Endometrium (tissue), 2 donors: ENCODE results near the gene C1orf167.
"Not testable (repeated sequence)": the region's sequence is repeated elsewhere in the genome, so short reads cannot be mapped to it uniquely, and the experiment has no call there.

ENCODE experiments used
- FAIRE-seq: peaks from 2 replicates; lab custom pipeline; 2012; peaks lifted over from hg19 to GRCh38; lab: Jason Lieb, UNC
- donor health status: control.
- donor health status: control.

The C1orf167 gene

DNA sequence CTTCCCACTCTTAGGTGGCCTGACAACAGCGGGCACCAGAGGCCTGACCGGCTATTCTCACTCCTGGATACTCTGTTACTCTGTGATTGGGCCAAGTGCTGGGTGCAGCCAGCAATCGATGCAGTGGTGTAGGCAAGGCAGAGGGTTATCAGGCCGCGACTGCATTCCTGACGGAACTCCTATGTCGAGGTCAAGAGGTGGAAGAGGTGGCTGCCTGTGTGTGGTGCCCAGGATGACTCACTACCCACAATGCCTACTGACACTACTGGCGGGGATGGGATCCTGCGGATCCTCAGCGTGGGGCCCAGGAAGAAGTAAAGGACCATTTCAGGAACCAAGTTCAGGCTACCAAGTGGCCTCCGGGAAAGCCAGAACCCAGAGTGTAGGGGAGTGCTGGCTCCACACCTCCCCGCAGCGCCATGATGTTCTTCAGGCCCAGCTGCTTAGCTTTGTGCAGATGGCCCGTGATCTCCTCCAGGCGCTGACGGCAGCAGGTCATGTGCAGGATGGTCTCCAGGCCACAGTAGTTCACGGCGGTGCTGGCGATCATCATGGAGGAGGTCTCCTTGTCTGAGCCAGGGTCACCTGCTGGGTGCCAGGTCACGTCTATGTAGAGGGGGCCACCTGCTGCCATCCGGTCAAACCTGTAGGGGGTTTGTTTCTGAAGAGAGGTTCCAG, 38.9 kb downstream of the C1orf167 start:
- FAIRE-seq = no peak

- no peak for FAIRE-seq
These were observed 40.6 kb downstream of the C1orf167 start for GRCh38 chr1:11802616-11802972.

DNA sequence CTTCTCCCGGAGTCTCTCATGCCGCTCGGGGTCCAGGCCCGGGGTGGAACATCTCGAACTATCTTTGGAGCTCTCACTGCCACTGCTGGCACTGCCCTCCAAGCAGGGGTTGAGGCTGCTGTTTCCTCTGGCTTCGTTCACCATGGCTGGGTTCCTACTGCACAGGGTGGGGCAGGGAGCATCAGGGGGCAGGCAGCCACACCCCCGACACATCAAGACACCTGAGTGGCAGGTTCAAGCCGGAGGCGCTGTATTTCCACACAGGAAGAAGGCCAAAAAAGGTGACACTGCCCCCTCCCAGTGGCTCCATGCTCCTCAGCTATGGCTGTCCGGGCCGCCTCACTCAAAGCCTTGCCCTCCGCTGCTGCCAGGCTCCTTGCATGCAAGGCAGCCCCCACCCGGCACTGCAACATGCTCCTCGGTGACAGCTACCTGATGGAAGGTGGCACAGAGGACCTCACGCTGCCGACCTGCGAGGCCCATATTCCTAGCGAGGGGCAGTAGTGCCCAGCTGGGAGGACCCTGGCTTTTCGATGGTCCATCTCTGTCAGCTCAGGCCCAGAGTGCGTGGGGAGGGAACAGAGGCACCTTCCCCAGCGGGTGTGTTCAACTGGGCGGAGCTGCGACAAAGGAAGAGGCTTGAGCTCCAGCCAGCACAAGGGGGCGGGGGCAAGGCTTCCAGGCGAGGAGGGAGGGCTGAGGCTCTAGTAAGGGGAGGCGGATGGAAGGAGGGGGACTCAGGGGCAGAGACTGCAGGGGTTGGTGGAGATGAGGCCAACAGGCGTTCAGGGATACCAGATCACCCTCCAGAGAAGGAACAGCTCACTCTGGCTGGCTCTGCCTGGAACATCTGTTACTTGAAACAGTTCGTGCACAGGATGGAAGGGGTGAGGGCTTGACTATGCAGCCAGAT, 41.2 kb downstream of the C1orf167 start:
- FAIRE-seq = peak; percentile 29

DNA sequence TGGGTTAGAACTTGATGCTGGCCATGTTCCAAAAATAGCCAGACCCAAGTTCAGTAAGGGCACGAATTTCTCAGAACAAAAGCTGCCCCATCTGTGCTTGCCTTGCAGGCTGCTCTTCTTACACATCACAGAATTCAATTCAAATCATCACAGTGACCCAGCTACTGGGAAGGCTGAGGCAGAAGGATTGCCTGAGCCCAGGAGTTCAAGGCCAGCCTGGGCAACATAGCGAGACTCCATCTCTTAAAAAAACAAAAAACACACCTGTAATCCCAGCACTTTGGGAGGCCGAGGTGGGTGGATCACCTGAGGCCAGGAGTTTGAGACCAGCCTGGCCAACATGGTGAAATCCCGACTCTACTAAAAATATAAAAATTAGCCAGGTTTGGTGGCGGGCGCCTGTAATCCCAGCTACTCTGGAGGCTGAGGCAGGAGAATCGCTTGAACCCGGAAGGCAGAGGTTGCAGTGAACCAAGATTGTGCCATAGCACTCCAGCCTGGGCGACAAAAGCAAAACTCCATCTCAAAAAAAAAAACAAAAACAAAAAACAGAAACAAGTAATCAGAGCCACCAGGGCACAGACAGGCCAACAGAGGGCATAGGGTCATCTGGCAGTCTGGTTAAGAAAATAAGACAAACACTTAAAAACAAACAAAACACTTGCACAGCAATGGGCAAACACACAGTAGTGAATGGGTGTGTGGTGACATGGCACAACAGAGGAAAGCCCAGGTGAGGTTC, 42.1 kb downstream of the C1orf167 start:
- not testable (repeated sequence) for FAIRE-seq

GRCh38 chr1:11804666-11805421, 42.9 kb downstream of the C1orf167 start:
- FAIRE-seq = no peak

DNA sequence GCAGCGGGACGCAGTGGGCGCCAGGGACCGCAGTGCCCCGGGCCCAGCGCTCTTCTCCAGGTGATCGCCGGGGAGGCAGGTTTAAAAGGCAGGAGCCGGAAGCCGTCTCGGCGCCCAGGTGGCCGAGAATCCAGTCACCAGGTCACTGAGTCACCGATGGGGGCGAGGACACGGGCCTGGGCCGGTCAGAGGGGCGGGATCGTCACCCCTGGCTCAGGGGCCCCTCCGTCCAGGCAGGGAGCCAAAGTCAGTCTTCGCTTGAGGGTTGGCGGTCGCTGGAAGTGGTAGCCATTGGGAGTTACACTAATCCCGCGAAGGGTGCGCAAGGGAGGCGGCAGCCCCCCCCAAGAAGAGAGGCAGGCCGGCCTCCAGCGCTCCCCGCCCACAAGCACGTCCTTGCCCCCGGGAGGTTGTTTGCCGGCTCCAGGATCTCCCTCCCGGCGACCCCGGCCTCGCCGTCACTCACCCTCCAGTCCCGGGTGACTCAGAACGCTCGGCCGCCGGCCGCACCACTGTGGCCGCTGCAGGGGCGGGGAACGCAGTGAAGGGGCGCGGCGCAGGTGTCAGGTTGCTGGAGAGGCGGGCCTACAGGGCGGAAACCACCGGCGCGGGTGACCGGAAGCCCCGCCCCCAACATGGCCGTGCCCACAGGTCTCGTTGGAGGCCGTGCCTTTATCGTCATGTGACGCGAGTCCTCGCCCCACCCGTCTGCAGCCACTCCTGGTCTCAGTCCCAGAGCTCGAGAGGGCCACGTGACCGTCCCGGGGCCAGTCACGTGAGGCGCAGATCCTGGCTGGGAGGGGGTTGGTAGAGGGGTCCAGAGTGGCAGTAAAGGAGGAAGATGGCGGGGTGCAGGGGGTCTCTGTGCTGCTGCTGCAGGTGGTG, 43.7 kb downstream of the C1orf167 start, which contains the start of the genes CLCN6 and MTHFR:
Gene CLCN6 (plus strand): TSS at position 770 of the 885 bp plus-strand sequence. CDS start 72 bp downstream, at position 842.
Gene MTHFR (minus strand): TSS at position 543 of the 885 bp plus-strand sequence. CDS start 2,848 bp downstream, outside the sequence.
- peak; percentile 95 for FAIRE-seq

DNA sequence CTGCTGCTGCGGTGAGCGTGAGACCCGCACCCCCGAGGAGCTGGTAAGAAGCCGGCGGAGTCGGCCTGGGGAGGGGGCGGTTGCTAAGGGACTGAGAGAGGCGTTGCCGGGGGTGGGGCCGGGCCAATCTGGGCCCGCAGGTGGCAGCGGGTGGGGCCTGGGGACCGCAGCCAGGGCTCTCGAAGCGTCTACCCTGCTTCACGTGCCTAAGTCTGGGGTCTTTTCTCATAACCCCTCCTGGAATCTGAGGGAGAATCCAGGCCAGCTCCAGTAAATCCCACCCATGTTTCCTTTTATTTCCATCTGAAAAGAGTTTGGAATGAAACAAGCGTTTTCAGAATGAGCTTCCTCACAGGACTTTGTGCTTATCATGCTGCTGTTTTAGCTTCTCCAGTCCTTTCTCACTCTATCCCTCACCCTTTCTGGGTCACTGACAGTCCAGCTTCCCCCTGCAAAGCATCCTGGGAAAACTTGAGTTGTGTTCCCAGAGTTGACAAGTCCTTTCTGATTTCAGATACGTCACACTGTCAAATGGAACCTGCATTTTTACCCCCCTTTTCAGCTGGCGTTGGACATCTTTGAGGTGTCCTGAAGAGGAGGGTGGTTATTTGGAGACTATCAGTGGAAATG, 44.4 kb downstream of the C1orf167 start:
- FAIRE-seq = no peak

GRCh38 chr1:11807133-11807532, 45.1 kb downstream of the C1orf167 start:
- no peak for FAIRE-seq

GRCh38 chr1:11813021-11813420, 51.0 kb downstream of the C1orf167 start:
- FAIRE-seq = no peak

DNA sequence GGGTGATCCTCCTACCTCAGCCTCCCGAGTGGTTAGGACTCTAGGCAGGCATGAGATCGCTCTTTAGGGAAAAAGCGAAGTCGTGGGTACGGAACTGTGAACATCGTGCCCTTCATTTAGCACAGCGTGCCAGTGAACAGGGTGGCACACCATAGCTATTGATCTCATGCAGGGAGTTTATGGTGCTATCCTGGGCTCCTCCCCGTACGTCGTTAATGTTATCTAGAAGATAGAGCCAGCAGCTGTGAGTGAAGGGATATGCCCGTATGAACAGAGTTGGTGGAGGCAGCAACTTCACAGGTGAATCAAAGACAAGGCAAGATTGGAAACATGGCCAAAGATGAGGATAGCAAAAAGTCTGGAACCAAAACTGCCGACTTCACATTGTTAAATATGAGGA, 55.2 kb downstream of the C1orf167 start:
- no peak for FAIRE-seq

GRCh38 chr1:11822091-11822490, 60.1 kb downstream of the C1orf167 start:
- FAIRE-seq = no peak

DNA sequence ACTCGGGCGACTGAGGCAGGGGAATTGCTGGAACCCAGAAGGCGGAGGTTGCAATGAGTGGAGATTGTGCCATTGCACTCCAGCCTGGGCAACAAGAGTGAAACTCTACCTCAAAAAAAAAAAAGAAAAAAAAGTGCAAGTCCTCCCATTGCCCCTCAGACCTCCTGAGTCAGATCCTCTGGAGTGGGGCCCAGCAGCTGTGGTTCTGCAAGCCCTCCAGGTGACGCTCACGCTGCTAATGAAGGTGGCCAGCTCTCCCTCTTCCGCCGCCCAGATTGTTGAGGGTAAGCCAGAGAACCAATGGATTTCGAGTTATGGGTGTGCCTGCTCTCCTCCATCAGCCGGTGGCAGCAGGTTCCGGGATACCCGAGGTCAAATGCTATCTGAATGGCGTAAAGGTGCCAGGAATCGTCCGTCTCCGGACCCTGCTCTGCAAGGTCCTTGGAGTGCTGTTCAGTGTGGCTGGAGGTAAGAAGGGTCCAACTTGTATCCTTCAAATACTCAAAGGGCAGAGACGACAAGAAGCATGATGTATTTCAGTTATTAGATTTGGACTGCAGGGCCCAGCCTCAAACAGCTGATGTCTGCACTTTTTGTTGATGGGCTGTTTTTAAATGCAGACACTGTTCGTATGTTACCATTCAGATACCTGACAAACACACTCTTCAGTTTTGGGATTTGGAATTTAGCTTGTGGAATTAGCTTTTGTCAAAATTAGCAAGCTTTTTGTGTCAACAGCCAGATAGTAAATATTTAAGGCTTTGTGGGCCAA, 61.6 kb downstream of the C1orf167 start:
- FAIRE-seq = no peak

GRCh38 chr1:11825131-11825530, 63.1 kb downstream of the C1orf167 start:
- no peak for FAIRE-seq

DNA sequence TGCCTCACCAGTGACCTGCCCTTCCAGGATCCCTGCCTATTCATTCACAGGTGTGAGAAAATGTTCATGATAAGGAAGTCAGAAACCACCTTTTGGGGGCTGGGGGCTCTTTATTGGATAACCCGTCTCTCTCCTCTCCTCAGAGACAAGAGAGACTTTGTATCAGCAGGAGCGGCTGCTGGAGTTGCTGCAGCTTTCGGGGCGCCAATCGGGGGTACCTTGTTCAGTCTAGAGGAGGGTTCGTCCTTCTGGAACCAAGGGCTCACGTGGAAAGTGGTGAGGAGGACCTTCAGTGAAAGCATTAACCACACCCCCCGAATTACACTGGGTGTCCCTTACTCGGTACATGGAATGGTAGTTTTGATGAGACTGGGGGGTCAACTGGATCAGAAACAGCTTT, 65.0 kb downstream of the C1orf167 start:
- no peak for FAIRE-seq

DNA sequence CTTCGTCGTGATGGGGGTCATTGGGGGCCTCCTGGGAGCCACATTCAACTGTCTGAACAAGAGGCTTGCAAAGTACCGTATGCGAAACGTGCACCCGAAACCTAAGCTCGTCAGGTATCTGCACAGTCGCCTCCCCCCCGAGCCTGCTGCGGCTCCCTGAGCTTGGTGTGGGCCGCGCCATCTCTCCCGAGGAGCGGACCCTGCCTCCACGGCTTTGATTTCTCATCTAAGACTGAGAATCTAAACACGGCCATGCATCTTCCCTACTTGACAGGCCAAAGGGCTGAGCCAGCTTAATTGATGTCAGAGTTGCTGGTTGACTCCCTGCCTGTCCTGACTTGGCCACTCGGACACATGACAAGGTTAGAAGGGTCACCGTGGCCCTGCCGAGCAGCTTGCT, 66.5 kb downstream of the C1orf167 start:
- FAIRE-seq = no peak

DNA sequence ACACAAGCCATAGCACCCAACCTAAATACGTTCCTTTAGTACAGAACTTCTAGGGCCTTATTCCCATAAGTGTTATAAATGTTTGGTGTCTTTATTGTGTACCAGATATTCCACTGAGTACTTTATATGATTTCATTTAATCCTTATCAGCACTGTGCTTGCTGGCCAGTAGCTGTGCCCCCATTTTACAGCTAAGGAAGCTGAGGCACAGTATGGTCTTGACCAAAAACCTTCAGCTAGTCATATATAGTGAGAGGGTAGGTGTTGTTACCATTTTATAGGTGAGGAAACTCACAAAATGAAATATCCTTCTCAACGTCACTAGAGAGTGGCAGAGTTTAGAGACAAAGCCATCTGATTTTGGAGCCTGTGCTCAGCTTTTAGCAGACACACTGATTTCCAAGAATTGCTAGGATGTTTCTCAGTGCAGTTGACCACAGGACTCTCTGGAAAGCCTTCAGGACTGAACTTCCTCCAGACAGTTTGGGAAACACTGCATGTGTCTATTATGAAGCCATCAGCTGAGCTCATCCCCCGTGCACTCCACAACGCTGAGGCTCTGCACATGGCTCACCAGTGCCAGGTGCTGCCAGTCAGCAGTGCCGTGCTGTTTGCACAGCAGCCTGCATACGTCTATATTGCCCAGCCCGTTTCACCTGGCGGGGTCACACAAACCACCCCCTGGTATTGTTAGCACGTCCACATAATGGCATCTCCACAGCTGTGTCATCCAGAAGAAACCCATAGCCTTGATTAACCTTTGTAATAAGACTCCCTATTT, 70.1 kb downstream of the C1orf167 start:
- FAIRE-seq = no peak

DNA sequence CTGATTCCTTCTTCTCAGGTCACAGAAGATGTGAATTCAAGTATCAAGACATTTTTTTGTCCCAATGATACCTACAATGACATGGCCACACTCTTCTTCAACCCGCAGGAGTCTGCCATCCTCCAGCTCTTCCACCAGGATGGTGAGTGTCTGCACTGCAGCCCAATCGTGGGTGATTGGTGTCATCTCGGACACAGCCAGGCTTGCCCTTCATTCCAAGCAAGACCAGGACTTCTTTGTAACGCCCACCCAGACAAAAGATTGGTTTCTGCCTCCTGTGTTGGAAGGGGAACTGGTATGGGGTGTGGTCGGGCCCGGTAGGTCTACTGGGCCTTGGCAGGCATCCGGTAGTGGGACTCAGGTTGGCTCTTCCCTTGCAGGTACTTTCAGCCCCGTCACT, 71.5 kb downstream of the C1orf167 start:
- no peak for FAIRE-seq

GRCh38 chr1:11833900-11834299, 71.9 kb downstream of the C1orf167 start:
- no peak for FAIRE-seq
